ENCODE results near the gene KAZN. TPM values are rescaled to one million over a fixed set of nuclear protein-coding genes. Genes with fewer than 3 reads are reported as not detected.
"Not testable (repeated sequence)": the region's sequence is repeated elsewhere in the genome, so short reads cannot be mapped to it uniquely, and the experiment has no call there.

KAZN gene
- total RNA-seq, 1 donor, result 3.9 TPM

- no peak for DNase-seq (ENCODE audit: low read depth)
- H3K4me3 ChIP-seq (ENCODE audit: low read depth, low read length), result no peak overlapping the region
- TF ChIP-seq, protein P1, sequence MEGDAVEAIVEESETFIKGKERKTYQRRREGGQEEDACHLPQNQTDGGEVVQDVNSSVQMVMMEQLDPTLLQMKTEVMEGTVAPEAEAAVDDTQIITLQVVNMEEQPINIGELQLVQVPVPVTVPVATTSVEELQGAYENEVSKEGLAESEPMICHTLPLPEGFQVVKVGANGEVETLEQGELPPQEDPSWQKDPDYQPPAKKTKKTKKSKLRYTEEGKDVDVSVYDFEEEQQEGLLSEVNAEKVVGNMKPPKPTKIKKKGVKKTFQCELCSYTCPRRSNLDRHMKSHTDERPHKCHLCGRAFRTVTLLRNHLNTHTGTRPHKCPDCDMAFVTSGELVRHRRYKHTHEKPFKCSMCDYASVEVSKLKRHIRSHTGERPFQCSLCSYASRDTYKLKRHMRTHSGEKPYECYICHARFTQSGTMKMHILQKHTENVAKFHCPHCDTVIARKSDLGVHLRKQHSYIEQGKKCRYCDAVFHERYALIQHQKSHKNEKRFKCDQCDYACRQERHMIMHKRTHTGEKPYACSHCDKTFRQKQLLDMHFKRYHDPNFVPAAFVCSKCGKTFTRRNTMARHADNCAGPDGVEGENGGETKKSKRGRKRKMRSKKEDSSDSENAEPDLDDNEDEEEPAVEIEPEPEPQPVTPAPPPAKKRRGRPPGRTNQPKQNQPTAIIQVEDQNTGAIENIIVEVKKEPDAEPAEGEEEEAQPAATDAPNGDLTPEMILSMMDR (IDR thresholded peaks at IDR 0.05; ENCODE audit: insufficient read depth, low read length), result no peak
These were observed 440.6 kb downstream of the KAZN start for GRCh38 chr1:15039017-15039648.

GRCh38 chr1:15039901-15040300, 441.4 kb downstream of the KAZN start:
- TF ChIP-seq, protein P1 (IDR thresholded peaks at IDR 0.05; ENCODE audit: insufficient read depth, low read length), result no peak
- DNase-seq (ENCODE audit: low read depth), result no peak
- H3K4me3 ChIP-seq (ENCODE audit: low read depth, low read length), result no peak overlapping the region

GRCh38 chr1:15040685-15041084, 442.2 kb downstream of the KAZN start:
- not testable (repeated sequence) for DNase-seq (ENCODE audit: low read depth); H3K4me3 ChIP-seq (ENCODE audit: low read depth, low read length)

- DNase-seq (ENCODE audit: low read depth), result no peak
- no peak overlapping the region for H3K4me3 ChIP-seq (ENCODE audit: low read depth, low read length)
- TF ChIP-seq, protein P1 (IDR thresholded peaks at IDR 0.05; ENCODE audit: insufficient read depth, low read length), result no peak
These were observed 444.4 kb downstream of the KAZN start for GRCh38 chr1:15042866-15043265.

DNA sequence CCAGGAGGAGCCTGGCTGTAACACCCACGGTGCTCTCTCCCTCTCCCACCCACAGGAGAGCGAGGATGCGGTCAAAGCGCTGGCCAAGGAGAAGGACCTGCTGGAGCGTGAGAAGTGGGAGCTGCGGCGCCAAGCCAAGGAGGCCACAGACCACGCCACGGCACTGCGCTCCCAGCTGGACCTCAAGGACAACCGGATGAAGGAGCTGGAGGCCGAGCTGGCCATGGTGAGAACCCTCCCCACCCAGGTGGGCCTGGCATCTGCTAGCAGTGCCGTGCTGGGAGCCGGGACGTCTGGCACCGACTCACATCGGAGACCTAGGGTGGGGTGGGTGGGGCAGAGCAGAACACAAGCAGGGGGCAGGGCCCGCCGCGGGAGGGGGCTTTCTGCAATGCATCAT, 445.4 kb downstream of the KAZN start:
- DNase-seq (ENCODE audit: low read depth), result no peak
- TF ChIP-seq, protein P1 (IDR thresholded peaks at IDR 0.05; ENCODE audit: insufficient read depth, low read length), result no peak
- H3K4me3 ChIP-seq (ENCODE audit: low read depth, low read length), result no peak overlapping the region

DNA sequence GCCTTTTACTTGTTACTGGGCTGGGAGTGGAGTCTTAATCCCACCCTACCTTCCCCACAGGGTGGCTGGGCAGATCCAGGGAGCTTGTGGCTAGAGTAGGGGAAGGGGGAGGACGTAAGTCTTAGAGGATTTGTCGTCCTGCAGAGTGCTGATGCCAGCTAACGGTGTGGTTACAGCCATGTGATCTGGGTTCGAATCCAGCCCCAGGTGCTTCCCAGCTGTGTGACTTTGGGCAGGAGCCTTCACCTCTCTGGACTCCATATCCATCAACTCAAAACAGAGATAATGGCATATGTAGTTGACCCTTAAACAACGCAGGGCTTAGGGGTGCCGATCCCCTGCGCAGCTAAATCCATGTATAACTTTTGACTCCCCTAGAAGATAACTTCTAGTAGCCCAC, 446.6 kb downstream of the KAZN start:
- no peak for DNase-seq (ENCODE audit: low read depth)
- no peak overlapping the region for H3K4me3 ChIP-seq (ENCODE audit: low read depth, low read length)
- TF ChIP-seq, protein P1 (IDR thresholded peaks at IDR 0.05; ENCODE audit: insufficient read depth, low read length), result no peak

DNA sequence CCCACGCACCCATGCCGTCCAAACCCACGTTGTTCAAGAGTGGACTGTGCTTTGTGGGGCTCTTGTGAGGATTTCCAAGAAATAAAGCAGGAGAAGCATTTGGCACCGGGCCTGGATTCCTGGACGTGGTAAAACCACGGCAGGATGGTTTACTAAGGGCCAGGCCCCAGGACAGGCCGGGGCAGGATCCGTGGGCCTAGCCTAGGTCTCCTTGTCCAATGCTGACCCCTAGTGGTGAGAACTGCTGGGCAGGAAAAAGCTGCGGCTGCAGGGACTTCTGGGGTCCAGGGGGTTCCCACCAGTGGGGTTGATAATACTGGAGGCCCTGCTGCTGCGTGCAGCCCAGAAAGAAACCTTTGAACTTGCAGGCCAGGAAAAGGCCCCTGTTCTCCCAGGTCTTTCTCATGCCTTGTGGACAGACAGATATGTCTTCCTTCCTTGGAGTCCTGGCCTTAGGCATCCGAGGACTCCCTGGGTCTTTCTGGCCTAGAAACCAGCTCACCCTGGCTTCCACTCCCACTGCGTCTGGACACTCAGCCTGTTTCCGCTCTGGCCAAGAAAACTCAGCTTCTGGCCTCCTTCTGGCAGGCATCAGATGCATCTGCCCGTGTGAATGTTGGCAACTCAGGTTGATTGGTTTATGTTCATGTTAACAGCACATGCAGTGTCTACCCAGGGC, 448.1 kb downstream of the KAZN start:
- TF ChIP-seq, protein P1 (IDR thresholded peaks at IDR 0.05; ENCODE audit: insufficient read depth, low read length), result peak; percentile 96
- DNase-seq (ENCODE audit: low read depth), result peak; percentile 92

More for the DNA sequence above, 448.1 kb downstream of the KAZN start:
- H3K4me3 ChIP-seq (ENCODE audit: low read depth, low read length), result no peak overlapping the region

Measured in fibroblast of the aortic adventitia (primary cell).